ENCODE results near the gene RBM47.

The RBM47 gene

GRCh38 chr4:40458683-40459082 lies 171.0 kb downstream of the RBM47 start:
- in situ Hi-C loops (cut with HindIII; ENCODE audit: low pct_ligation_motif_present, low sequenced_read_pairs) = no loop called here
- Histone ChIP-seq H3K27ac (no peak overlapping the region), H3K36me3 (replicated peaks) (no peaks in the 10 kb centered on the region), H3K4me3 (ENCODE audit: low read depth, low read length) (no peak overlapping the region), H3K27me3 (replicated peaks) (no peaks in the 10 kb centered on the region)
- DNase-seq = no peak
- no peak for TF ChIP-seq CTCF (IDR thresholded peaks at IDR 0.05; ENCODE audit: low read depth, low read length, missing control alignments)

DNA sequence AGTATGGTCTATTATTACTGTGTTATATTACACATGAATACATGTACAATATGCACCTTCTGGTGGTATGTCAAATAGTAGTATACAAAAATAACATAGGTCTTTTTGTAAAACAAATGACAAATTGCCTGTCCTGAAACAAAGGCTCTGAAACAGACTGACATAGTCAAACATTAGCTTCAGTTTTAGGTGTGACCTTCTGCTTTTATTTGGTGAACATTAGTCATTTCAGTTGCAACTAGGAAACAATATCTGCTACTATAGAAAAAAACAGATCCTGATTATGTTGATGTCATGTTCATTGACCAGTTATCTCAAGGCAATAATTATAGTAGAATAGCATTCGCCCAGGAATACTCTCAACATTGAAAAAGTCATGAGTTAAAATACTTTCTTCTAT lies 171.6 kb downstream of the RBM47 start:
- Histone ChIP-seq H3K27ac (no peak overlapping the region), H3K36me3 (replicated peaks) (no peaks in the 10 kb centered on the region), H3K27me3 (replicated peaks) (no peaks in the 10 kb centered on the region), H3K4me3 (ENCODE audit: low read depth, low read length) (no peak overlapping the region)
- TF ChIP-seq CTCF (IDR thresholded peaks at IDR 0.05; ENCODE audit: low read depth, low read length, missing control alignments) = no peak
- no peak for DNase-seq
- in situ Hi-C loops (cut with HindIII; ENCODE audit: low pct_ligation_motif_present, low sequenced_read_pairs) = no loop called here

DNA sequence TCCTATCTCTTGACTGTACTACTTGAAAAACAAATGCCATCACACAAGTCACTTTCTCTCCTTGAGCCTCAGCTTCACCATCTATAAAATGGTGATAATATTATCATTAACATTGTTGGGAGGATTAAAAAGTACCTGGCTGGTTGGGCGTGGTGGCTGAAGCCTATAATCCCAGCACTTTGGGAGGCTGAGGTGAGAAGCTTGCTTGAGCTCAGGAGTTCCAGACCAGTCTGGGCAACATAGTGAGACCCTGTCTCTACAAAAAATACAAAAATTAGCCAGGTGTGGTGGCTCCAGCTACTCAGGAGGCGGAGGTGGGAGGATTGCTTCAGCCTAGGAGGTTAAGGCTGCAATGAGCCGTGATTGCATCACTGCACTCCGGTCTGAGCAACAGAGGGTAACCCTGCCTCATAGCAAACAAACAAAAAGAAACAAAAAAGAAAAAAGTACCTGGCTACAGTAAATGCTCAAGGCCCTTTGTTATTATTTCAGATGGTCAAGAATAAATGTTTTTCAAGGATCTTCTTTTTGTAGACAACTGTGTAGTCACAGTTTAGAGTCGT lies 174.2 kb downstream of the RBM47 start:
- H3K27ac ChIP-seq = no peak overlapping the region
- TF ChIP-seq CTCF (IDR thresholded peaks at IDR 0.05; ENCODE audit: low read depth, low read length, missing control alignments) = no peak
- H3K27me3 ChIP-seq (replicated peaks) = no peaks in the 10 kb centered on the region
- no peak overlapping the region for H3K4me3 ChIP-seq (ENCODE audit: low read depth, low read length)
- H3K36me3 ChIP-seq (replicated peaks) = no peaks in the 10 kb centered on the region
- in situ Hi-C loops (cut with HindIII; ENCODE audit: low pct_ligation_motif_present, low sequenced_read_pairs) = no loop called here
- DNase-seq = no peak

- TF ChIP-seq CTCF (IDR thresholded peaks at IDR 0.05; ENCODE audit: low read depth, low read length, missing control alignments) = no peak
- DNase-seq = no peak
- no peaks in the 10 kb centered on the region for H3K27me3 ChIP-seq (replicated peaks)
- in situ Hi-C loops (cut with HindIII; ENCODE audit: low pct_ligation_motif_present, low sequenced_read_pairs) = no loop called here
- no peak overlapping the region for H3K27ac ChIP-seq
- H3K36me3 ChIP-seq (replicated peaks) = no peaks in the 10 kb centered on the region
- no peak overlapping the region for H3K4me3 ChIP-seq (ENCODE audit: low read depth, low read length)
Observed at GRCh38 chr4:40454816-40455215, 174.8 kb downstream of the RBM47 start.

GRCh38 chr4:40453912-40454311 lies 175.8 kb downstream of the RBM47 start:
- no peaks in the 10 kb centered on the region for H3K27me3 ChIP-seq (replicated peaks)
- in situ Hi-C loops (cut with HindIII; ENCODE audit: low pct_ligation_motif_present, low sequenced_read_pairs) = no loop called here
- no peak for DNase-seq
- no peak for TF ChIP-seq CTCF (IDR thresholded peaks at IDR 0.05; ENCODE audit: low read depth, low read length, missing control alignments)
- no peaks in the 10 kb centered on the region for H3K36me3 ChIP-seq (replicated peaks)
- H3K27ac ChIP-seq = no peak overlapping the region
- no peak overlapping the region for H3K4me3 ChIP-seq (ENCODE audit: low read depth, low read length)

DNA sequence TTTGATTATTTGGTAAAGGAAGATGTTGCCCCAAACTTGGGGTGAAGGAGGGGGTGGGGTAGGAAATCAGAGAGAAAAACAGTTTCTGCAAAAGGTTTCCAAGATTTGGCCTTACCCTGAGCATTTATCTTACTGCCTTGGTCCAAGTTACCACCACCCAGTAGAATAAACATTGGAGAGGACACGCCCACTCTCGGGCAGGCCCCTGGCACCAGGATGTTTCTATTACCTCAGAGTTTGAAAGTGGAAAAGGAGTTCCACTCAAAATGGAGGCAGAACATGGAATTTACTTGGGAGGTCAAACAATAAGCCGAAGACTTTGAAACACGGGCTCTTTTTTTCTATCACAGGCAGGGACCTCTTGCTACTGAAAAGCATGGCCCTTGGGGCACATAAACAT lies 180.8 kb downstream of the RBM47 start:
- no peak overlapping the region for H3K4me3 ChIP-seq (ENCODE audit: low read depth, low read length)
- H3K36me3 ChIP-seq (replicated peaks) = no peaks in the 10 kb centered on the region
- TF ChIP-seq CTCF (IDR thresholded peaks at IDR 0.05; ENCODE audit: low read depth, low read length, missing control alignments) = no peak
- in situ Hi-C loops (cut with HindIII; ENCODE audit: low pct_ligation_motif_present, low sequenced_read_pairs) = no loop called here
- DNase-seq = no peak
- no peak overlapping the region for H3K27ac ChIP-seq
- H3K27me3 ChIP-seq (replicated peaks) = no peaks in the 10 kb centered on the region
